Esophagus squamous epithelium (tissue), 4 donors: Measurements from ENCODE around the gene VKORC1L1.
"Not testable (repeated sequence)": the region's sequence is repeated elsewhere in the genome, so short reads cannot be mapped to it uniquely, and the experiment has no call there.

ENCODE experiments used
- CTCF ChIP-seq, 6 experiments: fragments of 450-650 bp in 4 of 6; fragments of 200-600 bp in 2 of 6; sonication (generic) in 2 of 6; IDR thresholded peaks; one replicate each; pipeline ENCODE4 v1.5.1; 2016 to 2019; ENCODE audit warnings: antibody characterized with exemption in 6 of 6, mild to moderate bottlenecking in 4 of 6, moderate library complexity in 4 of 6
- POLR2A ChIP-seq, 4 donors: fragments of 450-650 bp; IDR thresholded peaks; one replicate each; pipeline ENCODE4 v1.6.1; 2017; ENCODE audit warnings: antibody characterized with exemption in 4 of 4, mild to moderate bottlenecking in 4 of 4, moderate library complexity in 3 of 4

GRCh38 chr7:65889722-65890121 lies 16.8 kb downstream of the VKORC1L1 start:
- not testable (repeated sequence) for TF ChIP-seq CTCF, POLR2A (IDR thresholded peaks at IDR 0.05)
